ENCODE data around the gene GRIN2B. TPM values are rescaled to one million over a fixed set of nuclear protein-coding genes. Genes with fewer than 3 reads are reported as not detected.

GRIN2B gene
- total RNA-seq, 6 donors from 2014 or later: under 0.01 to 0.27 (median 0.06) TPM; not detected in 2

GRCh38 chr12:13976028-13976584 is 5.3 kb downstream of the GRIN2B start:
- Histone ChIP-seq H3K4me3 (no peak overlapping the region), H3K4me1 (peaks cover 5 to 11% (median 10%) of the 10 kb centered on the region in 4 donors), H3K9me3 (no peaks in the 10 kb centered on the region), H3K36me3 (no peaks in the 10 kb centered on the region), H3K27ac (no peak overlapping the region), H3K27me3 (peaks cover 0 to 10% (median 6%) of the 10 kb centered on the region in 4 donors)
- ATAC-seq (ENCODE audit: low FRiP score in 2 of 2): no peak
- TF ChIP-seq CTCF (IDR thresholded peaks at IDR 0.05): no peak
- TF ChIP-seq POLR2AphosphoS5 (IDR thresholded peaks at IDR 0.05): no peak
- TF ChIP-seq EP300 (IDR thresholded peaks at IDR 0.05): no peak
- no peak for TF ChIP-seq POLR2A (IDR thresholded peaks at IDR 0.05)
- 58 to 65% methylated on average over 7 of the region's 7 CpGs for WGBS, 2 donors
- DNase-seq: no peak

GRCh38 chr12:13973996-13974395 is 7.4 kb downstream of the GRIN2B start:
- Histone ChIP-seq H3K27me3 (no peaks in the 10 kb centered on the region), H3K36me3 (no peaks in the 10 kb centered on the region), H3K4me1 (no peaks in the 10 kb centered on the region), H3K9me3 (no peaks in the 10 kb centered on the region), H3K27ac (no peak overlapping the region), H3K4me3 (no peak overlapping the region)
- no peak for TF ChIP-seq EP300 (IDR thresholded peaks at IDR 0.05)
- no peak for TF ChIP-seq POLR2AphosphoS5 (IDR thresholded peaks at IDR 0.05)
- TF ChIP-seq POLR2A (IDR thresholded peaks at IDR 0.05): no peak
- no peak for TF ChIP-seq CTCF (IDR thresholded peaks at IDR 0.05)
- ATAC-seq (ENCODE audit: low FRiP score in 2 of 2): no peak
- DNase-seq: no peak

- Histone ChIP-seq H3K9me3 (no peaks in the 10 kb centered on the region), H3K4me1 (no peaks in the 10 kb centered on the region), H3K27ac (no peak overlapping the region), H3K4me3 (no peak overlapping the region), H3K27me3 (no peaks in the 10 kb centered on the region), H3K36me3 (no peaks in the 10 kb centered on the region)
- ATAC-seq (ENCODE audit: low FRiP score in 2 of 2) (no peak), DNase-seq (no peak)
- WGBS, 2 donors: 80 to 82% methylated on average over 4 of the region's 4 CpGs
- TF ChIP-seq POLR2AphosphoS5 (IDR thresholded peaks at IDR 0.05) (no peak), POLR2A (IDR thresholded peaks at IDR 0.05) (no peak), EP300 (IDR thresholded peaks at IDR 0.05) (no peak), CTCF (IDR thresholded peaks at IDR 0.05) (no peak)
These were observed 10.6 kb downstream of the GRIN2B start for GRCh38 chr12:13970803-13971202.

GRCh38 chr12:13968281-13968680 is 13.1 kb downstream of the GRIN2B start:
- DNase-seq (no peak), ATAC-seq (ENCODE audit: low FRiP score in 2 of 2) (no peak)
- Histone ChIP-seq H3K4me3 (no peak overlapping the region), H3K27me3 (no peaks in the 10 kb centered on the region), H3K9me3 (no peaks in the 10 kb centered on the region), H3K27ac (no peak overlapping the region), H3K4me1 (no peaks in the 10 kb centered on the region), H3K36me3 (no peaks in the 10 kb centered on the region)
- TF ChIP-seq POLR2A (IDR thresholded peaks at IDR 0.05): no peak
- no peak for TF ChIP-seq POLR2AphosphoS5 (IDR thresholded peaks at IDR 0.05)
- TF ChIP-seq EP300 (IDR thresholded peaks at IDR 0.05): no peak
- no peak for TF ChIP-seq CTCF (IDR thresholded peaks at IDR 0.05)
- 83 to 93% methylated on average over 3 of the region's 3 CpGs for WGBS, 2 donors

- TF ChIP-seq POLR2AphosphoS5 (IDR thresholded peaks at IDR 0.05) (no peak), POLR2A (IDR thresholded peaks at IDR 0.05) (no peak), CTCF (IDR thresholded peaks at IDR 0.05) (no peak), EP300 (IDR thresholded peaks at IDR 0.05) (no peak)
- no peaks in the 10 kb centered on the region for H3K9me3 ChIP-seq
- no peak overlapping the region for H3K27ac ChIP-seq
- DNase-seq: no peak
- no peak overlapping the region for H3K4me3 ChIP-seq
- no peaks in the 10 kb centered on the region for H3K4me1 ChIP-seq
- 83 to 84% methylated on average over 5 of the region's 5 CpGs for WGBS, 2 donors
- no peaks in the 10 kb centered on the region for H3K27me3 ChIP-seq
- H3K36me3 ChIP-seq: no peaks in the 10 kb centered on the region
- ATAC-seq (ENCODE audit: low FRiP score in 2 of 2): no peak
These were observed 16.7 kb downstream of the GRIN2B start for GRCh38 chr12:13964666-13965065.

Measured in upper lobe of left lung (tissue), 6 donors.